Measurements from ENCODE around the gene LMBR1. TPM values are rescaled to one million over a fixed set of nuclear protein-coding genes. Genes with fewer than 3 reads are reported as not detected.
"Not testable (repeated sequence)": the region's sequence is repeated elsewhere in the genome, so short reads cannot be mapped to it uniquely, and the experiment has no call there.

LMBR1 gene
- total RNA-seq, 4 donors from 2014 or later: 39.9 to 63.0 (median 59.0) TPM

DNA sequence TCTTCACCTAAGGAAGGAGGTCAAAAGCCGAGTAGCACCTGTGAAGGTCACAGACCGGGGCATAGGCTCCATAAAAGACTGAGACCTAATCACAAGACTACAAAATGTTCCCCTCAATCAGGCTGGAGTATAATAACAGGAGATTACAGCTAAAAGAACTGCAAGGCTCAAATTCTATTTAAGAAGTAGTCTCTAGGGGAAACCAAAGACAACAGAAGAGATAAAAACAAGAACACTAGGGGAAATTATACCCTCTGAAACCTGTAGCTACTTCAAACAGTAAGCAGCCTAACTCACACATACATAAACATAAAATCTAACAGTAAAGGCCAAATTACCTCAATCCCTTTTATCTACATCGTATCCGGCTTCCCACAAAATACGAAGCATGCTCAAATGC lies 38.3 kb downstream of the LMBR1 start:
- no peaks in the 10 kb centered on the region for H3K27me3 ChIP-seq
- no peaks in the 10 kb centered on the region for H3K36me3 ChIP-seq
- no peak overlapping the region for H3K27ac ChIP-seq
- WGBS, 2 donors (ENCODE audit: low coverage in 1 of 2): 96 to 98% methylated on average over 4 to 5 of the region's 5 CpGs
- no peak overlapping the region for H3K4me3 ChIP-seq
- TF ChIP-seq POLR2AphosphoS5 (IDR thresholded peaks at IDR 0.05) (no peak), POLR2A (IDR thresholded peaks at IDR 0.05) (no peak), EP300 (IDR thresholded peaks at IDR 0.05) (no peak)
- TF ChIP-seq, protein P1, sequence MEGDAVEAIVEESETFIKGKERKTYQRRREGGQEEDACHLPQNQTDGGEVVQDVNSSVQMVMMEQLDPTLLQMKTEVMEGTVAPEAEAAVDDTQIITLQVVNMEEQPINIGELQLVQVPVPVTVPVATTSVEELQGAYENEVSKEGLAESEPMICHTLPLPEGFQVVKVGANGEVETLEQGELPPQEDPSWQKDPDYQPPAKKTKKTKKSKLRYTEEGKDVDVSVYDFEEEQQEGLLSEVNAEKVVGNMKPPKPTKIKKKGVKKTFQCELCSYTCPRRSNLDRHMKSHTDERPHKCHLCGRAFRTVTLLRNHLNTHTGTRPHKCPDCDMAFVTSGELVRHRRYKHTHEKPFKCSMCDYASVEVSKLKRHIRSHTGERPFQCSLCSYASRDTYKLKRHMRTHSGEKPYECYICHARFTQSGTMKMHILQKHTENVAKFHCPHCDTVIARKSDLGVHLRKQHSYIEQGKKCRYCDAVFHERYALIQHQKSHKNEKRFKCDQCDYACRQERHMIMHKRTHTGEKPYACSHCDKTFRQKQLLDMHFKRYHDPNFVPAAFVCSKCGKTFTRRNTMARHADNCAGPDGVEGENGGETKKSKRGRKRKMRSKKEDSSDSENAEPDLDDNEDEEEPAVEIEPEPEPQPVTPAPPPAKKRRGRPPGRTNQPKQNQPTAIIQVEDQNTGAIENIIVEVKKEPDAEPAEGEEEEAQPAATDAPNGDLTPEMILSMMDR (IDR thresholded peaks at IDR 0.05): no peak
- H3K9me3 ChIP-seq: peaks cover 0 to 25% (median 0%) of the 10 kb centered on the region in 3 donors
- ATAC-seq: no peak
- H3K4me1 ChIP-seq: no peaks in the 10 kb centered on the region

DNA sequence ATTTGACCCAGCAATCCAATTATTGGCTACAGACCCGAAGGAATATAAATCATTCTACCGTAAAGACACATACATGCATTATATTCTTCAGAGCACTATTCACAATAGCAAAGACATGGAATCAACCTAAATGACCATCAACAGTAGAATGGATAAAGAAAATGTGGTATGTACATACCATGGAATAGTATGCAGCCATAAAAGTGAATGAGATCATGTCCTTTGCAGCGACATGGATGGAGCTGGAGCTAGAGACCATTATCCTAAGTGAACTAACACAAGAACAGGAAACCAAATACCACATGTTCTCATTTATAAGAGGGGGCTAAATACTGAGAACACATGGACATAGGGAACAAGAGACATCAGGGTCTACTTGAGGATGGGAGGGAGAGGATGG lies 44.0 kb downstream of the LMBR1 start:
- Histone ChIP-seq H3K27me3 (no peaks in the 10 kb centered on the region), H3K27ac (no peak overlapping the region), H3K36me3 (no peaks in the 10 kb centered on the region), H3K4me3 (no peak overlapping the region), H3K4me1 (no peaks in the 10 kb centered on the region), H3K9me3 (no peaks in the 10 kb centered on the region)
- 95 to 97% methylated on average over 2 to 3 of the region's 3 CpGs for WGBS, 2 donors (ENCODE audit: low coverage in 1 of 2)
- TF ChIP-seq POLR2A (IDR thresholded peaks at IDR 0.05): no peak
- TF ChIP-seq, protein P1 (IDR thresholded peaks at IDR 0.05): no peak
- no peak for TF ChIP-seq POLR2AphosphoS5 (IDR thresholded peaks at IDR 0.05)
- no peak for TF ChIP-seq EP300 (IDR thresholded peaks at IDR 0.05)
- ATAC-seq: no peak

DNA sequence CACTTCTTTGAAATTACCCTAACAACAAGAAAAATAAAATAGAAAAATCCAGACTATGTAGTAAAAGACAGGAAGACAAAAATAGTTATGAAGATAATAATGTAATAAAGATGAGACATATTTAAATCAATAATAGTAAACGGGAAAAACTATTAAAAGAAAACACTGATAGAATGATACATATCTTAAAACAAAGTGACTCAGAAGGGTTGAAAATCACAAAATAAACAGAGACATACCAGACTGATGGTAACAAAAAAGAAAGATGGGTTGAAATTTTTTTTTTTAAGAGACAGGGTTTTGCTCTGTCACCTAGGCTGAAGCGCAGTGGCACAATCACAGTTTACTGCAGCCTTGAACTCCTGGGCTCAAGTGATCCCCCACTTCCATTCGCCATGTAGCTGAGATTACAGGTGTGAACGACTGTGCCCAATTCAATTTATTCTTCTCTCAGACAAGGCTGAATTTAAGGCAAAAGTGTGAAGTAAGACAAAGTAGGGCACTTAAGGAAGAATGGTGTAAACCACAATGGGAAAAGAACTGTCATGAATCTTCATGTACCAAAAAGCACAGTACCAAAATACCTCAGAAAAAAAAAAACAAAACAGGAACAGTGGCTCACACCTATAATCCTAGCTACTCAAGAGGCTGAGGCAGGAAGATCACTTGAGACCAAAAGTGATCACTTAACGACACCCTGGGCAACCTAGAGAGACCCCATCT lies 47.4 kb downstream of the LMBR1 start:
- H3K4me1 ChIP-seq: no peaks in the 10 kb centered on the region
- no peak for TF ChIP-seq POLR2A (IDR thresholded peaks at IDR 0.05)
- TF ChIP-seq, protein P1 (IDR thresholded peaks at IDR 0.05): no peak
- TF ChIP-seq EP300 (IDR thresholded peaks at IDR 0.05): no peak
- no peaks in the 10 kb centered on the region for H3K9me3 ChIP-seq
- ATAC-seq: no peak
- no peaks in the 10 kb centered on the region for H3K36me3 ChIP-seq
- H3K27me3 ChIP-seq: no peaks in the 10 kb centered on the region
- WGBS, 2 donors (ENCODE audit: low coverage in 1 of 2): 80 to 88% methylated on average over 4 to 5 of the region's 5 CpGs
- no peak overlapping the region for H3K4me3 ChIP-seq
- no peak overlapping the region for H3K27ac ChIP-seq

DNA sequence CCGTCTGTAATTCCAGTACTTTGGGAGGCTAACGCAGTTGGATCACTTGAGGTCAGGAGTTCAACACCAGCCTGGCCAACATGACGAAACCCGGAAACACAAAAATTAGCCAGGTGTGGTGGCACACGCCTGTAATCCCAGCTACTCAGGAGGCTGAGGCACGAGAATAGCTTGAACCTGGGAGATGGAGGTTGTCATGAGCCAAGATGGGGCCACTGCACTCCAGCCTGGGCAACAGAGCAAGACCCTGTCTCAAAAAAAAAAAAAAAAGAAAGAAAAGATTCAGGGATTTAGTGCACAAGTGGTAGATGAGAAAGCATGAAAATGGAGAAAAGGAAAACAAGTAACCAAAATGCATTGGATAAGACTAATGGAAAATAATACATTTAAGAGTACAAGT lies 49.4 kb downstream of the LMBR1 start:
- not testable (repeated sequence) for H3K27me3 ChIP-seq, H3K36me3 ChIP-seq, H3K4me3 ChIP-seq, ATAC-seq, H3K9me3 ChIP-seq, H3K27ac ChIP-seq, H3K4me1 ChIP-seq
- 91 to 100% methylated on average over 2 to 5 of the region's 6 CpGs for WGBS, 2 donors (ENCODE audit: low coverage in 1 of 2)

DNA sequence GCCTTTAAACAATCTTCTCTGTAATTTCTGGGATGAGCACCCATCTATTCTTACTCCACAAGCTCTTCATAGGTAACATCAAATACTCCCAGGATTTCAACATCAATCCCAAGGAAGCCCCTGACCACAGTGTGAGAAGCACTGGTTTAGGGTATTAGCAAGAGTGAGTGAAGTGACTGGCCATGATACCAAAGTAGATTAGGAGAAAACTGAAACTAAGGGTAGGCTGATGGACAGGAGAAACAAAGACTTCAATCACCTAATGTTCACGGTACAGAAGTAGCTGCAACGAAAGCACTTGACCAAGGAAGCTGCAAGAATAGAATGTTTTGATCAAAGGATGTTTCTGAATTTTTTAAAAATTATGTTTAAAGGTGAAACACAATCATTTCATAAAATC lies 49.8 kb downstream of the LMBR1 start:
- TF ChIP-seq POLR2A (IDR thresholded peaks at IDR 0.05) (no peak), EP300 (IDR thresholded peaks at IDR 0.05) (no peak), POLR2AphosphoS5 (IDR thresholded peaks at IDR 0.05) (no peak)
- TF ChIP-seq, protein P1 (IDR thresholded peaks at IDR 0.05): no peak
- no peak for ATAC-seq

More for the DNA sequence above, 49.8 kb downstream of the LMBR1 start:
- 81 to 94% methylated on average over 2 of the region's 2 CpGs for WGBS, 2 donors (ENCODE audit: low coverage in 1 of 2)
- Histone ChIP-seq H3K4me1 (no peaks in the 10 kb centered on the region), H3K4me3 (no peak overlapping the region), H3K27me3 (no peaks in the 10 kb centered on the region), H3K36me3 (no peaks in the 10 kb centered on the region), H3K27ac (no peak overlapping the region), H3K9me3 (no peaks in the 10 kb centered on the region)

All from gastroesophageal sphincter (tissue), 4 donors.